ENCODE measurements around the gene ATP5PO.

DNA sequence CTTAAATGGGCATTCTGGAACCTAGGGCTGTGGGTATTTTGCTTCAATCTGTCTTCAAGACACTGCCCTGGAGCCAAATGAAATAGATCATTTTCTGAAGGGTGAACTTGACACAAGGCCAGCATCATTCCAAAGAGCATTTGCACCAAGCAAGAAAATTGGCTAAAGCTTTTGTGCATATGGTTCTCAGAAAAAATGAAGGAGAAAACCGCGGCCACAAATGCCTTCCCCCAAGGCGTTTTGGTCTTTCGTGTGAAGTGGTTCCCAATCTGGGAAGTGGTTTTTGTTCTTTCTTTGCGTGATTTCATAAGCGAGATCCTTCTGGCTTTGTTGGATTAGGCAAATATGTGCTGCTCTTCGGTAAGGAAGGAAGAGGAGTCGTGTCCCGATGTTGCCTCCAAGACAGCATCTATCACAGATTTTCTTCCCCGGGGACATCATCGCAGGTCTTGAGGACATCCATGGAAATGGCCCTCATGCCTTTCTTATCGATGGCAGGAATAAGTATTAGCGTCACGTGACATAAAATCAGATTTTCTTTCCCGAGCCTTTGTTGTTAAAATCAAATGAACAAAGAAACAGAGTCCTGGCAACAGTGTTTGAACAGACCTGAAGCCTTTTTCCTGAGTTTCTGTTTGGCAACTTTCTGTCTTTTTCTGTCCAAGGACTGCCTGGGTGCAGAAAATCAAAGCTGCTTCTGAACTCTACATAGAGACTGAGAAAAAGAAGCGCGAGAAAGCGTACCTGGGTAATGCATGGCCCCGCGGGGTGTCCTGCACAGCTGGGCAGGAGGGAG, 31.0 kb downstream of the ATP5PO start:
- TF ChIP-seq CTCF (IDR thresholded peaks at IDR 0.05) (no peak), POLR2A (IDR thresholded peaks at IDR 0.05) (no peak), EP300 (IDR thresholded peaks at IDR 0.05) (no peak)
